HepG2 (cell line): ENCODE results near the gene HYAL2. TPM values are rescaled to one million over a fixed set of nuclear protein-coding genes. Genes with fewer than 3 reads are reported as not detected.
A peak's percentile ranks its signal among the peaks of the same experiment; 100 is the strongest.

Experiments
- ATRX ChIP-seq: sonication (generic); formaldehyde crosslinking; IDR thresholded peaks from 2 replicates; pipeline ENCODE4 v1.4.0; 2020; ENCODE audit warnings: missing genetic modification reagents, borderline replicate concordance
- FOXA1 ChIP-seq, 2 experiments: fragments of 450-650 bp in 1 of 2; sonication (generic) in 1 of 2; formaldehyde crosslinking in 1 of 2; IDR thresholded peaks; 2 replicates each; pipeline versions ENCODE4 v1.4.0 to v1.6.1; 2016 to 2020; ENCODE audit warnings: missing genetic modification reagents in 1 of 2
- HOXA7 ChIP-seq: sonication (generic); formaldehyde crosslinking; IDR thresholded peaks from 2 replicates; pipeline ENCODE4 v1.8.1; 2022; ENCODE audit warnings: mild to moderate bottlenecking, missing genetic modification reagents, moderate library complexity
- KMT2A ChIP-seq: sonication (generic); formaldehyde crosslinking; IDR thresholded peaks from 2 replicates; pipeline ENCODE4 v1.4.0; 2020; ENCODE audit warnings: missing genetic modification reagents
- KMT2B ChIP-seq: IDR thresholded peaks from 2 replicates; pipeline ENCODE4 v1.6.1; 2016; ENCODE audit warnings: missing genetic modification reagents, missing compliant biosample characterization
- MXD4 ChIP-seq: IDR thresholded peaks from 2 replicates; pipeline ENCODE4 v1.6.1; 2016; ENCODE audit warnings: mild to moderate bottlenecking, missing biosample characterization, missing genetic modification reagents
- NFATC3 ChIP-seq: sonication (generic); formaldehyde crosslinking; IDR thresholded peaks from 2 replicates; pipeline ENCODE4 v1.5.1; 2020; ENCODE audit warnings: mild to moderate bottlenecking, missing genetic modification reagents
- PBX3 ChIP-seq: sonication (generic); formaldehyde crosslinking; IDR thresholded peaks from 2 replicates; pipeline ENCODE4 v1.8.1; 2023; ENCODE audit warnings: missing genetic modification reagents, inconsistent platforms, borderline replicate concordance
- RFX3 ChIP-seq: IDR thresholded peaks from 2 replicates; pipeline ENCODE4 v1.6.1; 2016; ENCODE audit warnings: missing biosample characterization, missing genetic modification reagents
- SIN3B ChIP-seq: fragments of 150-350 bp; IDR thresholded peaks from 2 replicates; pipeline ENCODE4 v1.6.1; 2014; ENCODE audit warnings: low read length
- SOX6 ChIP-seq, 2 experiments: fragments of 450-650 bp in 1 of 2; sonication (generic) in 1 of 2; formaldehyde crosslinking in 1 of 2; IDR thresholded peaks; 2 replicates each; pipeline versions ENCODE4 v1.4.0 to v1.6.1; 2017 to 2020; ENCODE audit warnings: antibody characterized with exemption in 1 of 2, mild to moderate bottlenecking in 1 of 2, missing genetic modification reagents in 1 of 2
- TGIF2 ChIP-seq: IDR thresholded peaks from 2 replicates; pipeline ENCODE4 v1.6.1; 2016; ENCODE audit warnings: control low read depth, missing compliant biosample characterization
- ZGPAT ChIP-seq: IDR thresholded peaks from 2 replicates; pipeline ENCODE4 v1.6.1; 2016; ENCODE audit warnings: mild to moderate bottlenecking
- ZNF143 ChIP-seq: sonication (generic); formaldehyde crosslinking; IDR thresholded peaks from 2 replicates; pipeline ENCODE4 v1.4.0; 2020; ENCODE audit warnings: missing genetic modification reagents
- ZNF234 ChIP-seq: sonication (generic); formaldehyde crosslinking; conservative IDR thresholded peaks from 2 replicates; pipeline ENCODE4 v1.5.1; 2020; ENCODE audit warnings: mild to moderate bottlenecking, missing genetic modification reagents
- ZNF414 ChIP-seq: sonication (generic); formaldehyde crosslinking; IDR thresholded peaks from 2 replicates; pipeline ENCODE4 v1.5.0; 2020; ENCODE audit warnings: missing genetic modification reagents
- ZNF451 ChIP-seq: sonication (generic); formaldehyde crosslinking; IDR thresholded peaks from 2 replicates; pipeline ENCODE4 v1.5.0; 2020; ENCODE audit warnings: mild to moderate bottlenecking, missing genetic modification reagents
- ZNF503 ChIP-seq: sonication (generic); formaldehyde crosslinking; IDR thresholded peaks from 2 replicates; pipeline ENCODE4 v1.4.0; 2020; ENCODE audit warnings: missing genetic modification reagents
- ZNF780A ChIP-seq: sonication (generic); formaldehyde crosslinking; IDR thresholded peaks from 2 replicates; pipeline ENCODE4 v1.8.0; 2022; ENCODE audit warnings: mild to moderate bottlenecking, missing genetic modification reagents, moderate library complexity
- ZNF782 ChIP-seq: sonication (generic); formaldehyde crosslinking; IDR thresholded peaks from 2 replicates; pipeline ENCODE4 v1.4.0; 2020; ENCODE audit warnings: missing genetic modification reagents, mild to moderate bottlenecking, borderline replicate concordance
- polyA plus RNA-seq, 8 experiments: library from polyadenylated mRNA; depleted of rRNA in 3 of 8; stranded (reverse) in 7 of 8; unstranded in 1 of 8; fragments of >200 nt; fragmentation: Illumina TruSeq in 4 of 8; extraction: Trizol in 4 of 8; gene quantifications; 2 replicates each; pipeline versions ENCODE4 v1.2.1 to v1.2.3, GENCODE V29; 2011 to 2016; ENCODE audit warnings: low read depth in 4 of 8, missing spikeins in 1 of 8, mixed read lengths in 1 of 8; ENCODE audit not compliant: insufficient read depth in 1 of 8
- total RNA-seq, 5 experiments: library from RNA; depleted of rRNA; stranded (reverse); fragments of >200 nt; fragmentation: Illumina TruSeq; extraction: Trizol; gene quantifications; 2 replicates each; pipeline ENCODE4 v1.2.3, GENCODE V29; 2016; ENCODE audit warnings: low read depth in 1 of 5

The HYAL2 gene
- total and polyA plus RNA-seq, 2 of the 13 experiments (the other 11 are each of a cell fraction or from before 2014, with no cell fraction given): 76.2 to 102 TPM

DNA sequence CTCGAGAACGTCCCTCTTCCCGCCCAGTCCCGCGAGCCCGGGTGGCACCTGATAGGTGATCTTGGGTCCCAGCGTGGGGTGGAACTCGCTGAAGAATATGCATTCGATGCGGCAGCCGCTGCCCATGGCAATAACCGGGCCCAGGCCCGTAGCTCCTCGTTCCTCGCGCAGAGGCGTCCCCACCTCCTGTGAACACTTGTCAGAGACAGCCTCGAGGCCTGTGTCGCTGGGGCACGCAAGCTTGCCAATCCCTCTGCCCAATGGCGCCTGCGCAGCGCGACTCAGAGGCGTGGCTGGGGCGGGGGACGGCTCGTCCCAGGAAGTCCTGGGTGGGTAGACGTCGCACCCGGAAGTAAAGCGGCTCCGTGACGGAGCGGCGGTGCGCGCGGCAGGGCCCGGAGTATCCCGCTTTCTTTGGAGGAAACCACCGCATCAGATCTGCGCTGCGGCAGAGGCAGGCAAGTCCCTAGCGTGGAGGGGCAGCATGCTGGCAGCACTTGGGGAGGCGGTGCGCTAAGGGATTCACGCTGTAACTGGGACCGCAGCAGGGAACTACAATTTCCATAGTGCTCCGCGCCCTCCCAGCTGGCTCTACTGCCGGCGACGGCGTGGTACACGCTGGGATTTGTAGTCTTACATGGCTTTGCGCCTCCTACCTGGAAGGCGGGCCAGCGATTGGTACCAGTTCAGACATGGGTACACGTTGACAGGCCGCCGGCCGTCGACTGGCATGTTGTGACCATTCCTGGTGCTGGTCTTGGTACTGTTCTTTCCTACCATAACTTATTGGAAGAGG, 28.2 kb upstream of the HYAL2 start, which contains the start of the genes CYB561D2 and NPRL2 (continued):
- no peak for TF ChIP-seq SOX6 (IDR thresholded peaks at IDR 0.05)
- peak; percentile 68 for TF ChIP-seq SOX6 (CRISPR knock-in tag; IDR thresholded peaks at IDR 0.05)
- TF ChIP-seq RFX3 (CRISPR knock-in tag): no peak
- no peak for TF ChIP-seq SIN3B
- peak; percentile 95 for TF ChIP-seq ZNF451 (CRISPR knock-in tag)
- TF ChIP-seq FOXA1 (IDR thresholded peaks at IDR 0.05): no peak
- no peak for TF ChIP-seq FOXA1 (CRISPR knock-in tag; IDR thresholded peaks at IDR 0.05)
- TF ChIP-seq HOXA7 (CRISPR knock-in tag): no peak
- no peak for TF ChIP-seq ZNF780A (CRISPR knock-in tag)
- TF ChIP-seq ZNF234 (CRISPR knock-in tag): 0 out of 2 replicates have a peak, but pooled peaks have one; percentile 82
- peak; percentile 100 for TF ChIP-seq ZNF143
- peak; percentile 87 for TF ChIP-seq TGIF2 (CRISPR knock-in tag)
- TF ChIP-seq ATRX: no peak
- TF ChIP-seq ZNF414 (CRISPR knock-in tag): peak; percentile 94
- peak; percentile 86; the same call in 1 of the 2 replicates for TF ChIP-seq NFATC3
- peak; percentile 91 for TF ChIP-seq KMT2B (CRISPR knock-in tag)
- TF ChIP-seq KMT2A: peak; percentile 55; the same call in 1 of the 2 replicates
- peak; percentile 84; the same call in 1 of the 2 replicates for TF ChIP-seq ZNF782
- 0 out of 2 replicates have a peak, but pooled peaks have one; percentile 23 for TF ChIP-seq ZNF503
- TF ChIP-seq ZGPAT: peak; percentile 92
- TF ChIP-seq MXD4 (CRISPR knock-in tag): peak; percentile 94
- no peak for TF ChIP-seq PBX3 (CRISPR knock-in tag)
